ENCODE results near the gene GATA2. TPM values are rescaled to one million over a fixed set of nuclear protein-coding genes. Genes with fewer than 3 reads are reported as not detected.

GATA2 gene
- total and polyA plus RNA-seq, 2 experiments from 2014 or later, result 0.52 to 0.83 TPM

DNA sequence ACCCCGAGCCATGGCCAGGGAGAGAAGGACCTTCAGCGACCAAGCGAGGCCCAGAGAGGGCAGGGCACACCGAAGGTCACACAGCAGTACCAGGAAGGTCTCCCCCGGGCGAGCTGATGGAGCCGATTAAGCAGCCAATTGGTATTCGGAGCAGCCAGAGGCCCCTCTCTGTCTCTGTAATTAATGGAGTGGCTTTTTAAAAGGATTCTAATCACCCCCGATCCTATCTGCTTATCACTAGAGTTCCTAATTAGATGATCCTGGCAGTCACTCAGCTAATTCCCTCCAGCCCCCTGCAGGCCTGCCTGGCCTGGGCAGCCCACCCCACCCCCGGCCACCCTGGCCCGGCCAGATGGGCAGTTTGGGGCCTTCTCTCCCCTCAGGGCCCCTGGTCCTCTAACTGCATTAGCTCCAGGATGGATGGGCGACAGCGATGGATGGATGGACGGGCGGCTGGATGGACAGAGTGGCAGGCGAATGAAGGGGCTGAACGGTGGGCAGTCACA lies 24.7 kb downstream of the GATA2 start:
- H3K79me2 ChIP-seq (replicated peaks; ENCODE audit: insufficient read depth), result no peaks in the 10 kb centered on the region
- H2AFZ ChIP-seq, result no peak overlapping the region
- no peaks in the 10 kb centered on the region; the same call in 1 of the 3 replicates for H3K9me3 Mint-ChIP-seq
- no peaks in the 10 kb centered on the region for H3K36me3 Mint-ChIP-seq (ENCODE audit: low read depth)
- H3F3A ChIP-seq (replicated peaks; ENCODE audit: low read depth), result no peaks in the 10 kb centered on the region
- H3K4me3 Mint-ChIP-seq, result no peak overlapping the region
- DNase-seq (ENCODE audit: low spot score) (no peak), ATAC-seq (no peak)
- no peak overlapping the region for H3K27ac Mint-ChIP-seq
- H3K27me3 Mint-ChIP-seq (ENCODE audit: insufficient read depth, low read depth, poor library complexity), result peaks cover 37% of the 10 kb centered on the region
- TF ChIP-seq ZNF462 (CRISPR knock-in tag; IDR thresholded peaks at IDR 0.05) (no peak), ZNF331 (CRISPR knock-in tag; IDR thresholded peaks at IDR 0.05; ENCODE audit: low read depth) (no peak), ZNF114 (CRISPR knock-in tag; IDR thresholded peaks at IDR 0.05) (no peak), NANOG (IDR thresholded peaks at IDR 0.05; ENCODE audit: borderline replicate concordance) (no peak)
- TF ChIP-seq, protein P1, sequence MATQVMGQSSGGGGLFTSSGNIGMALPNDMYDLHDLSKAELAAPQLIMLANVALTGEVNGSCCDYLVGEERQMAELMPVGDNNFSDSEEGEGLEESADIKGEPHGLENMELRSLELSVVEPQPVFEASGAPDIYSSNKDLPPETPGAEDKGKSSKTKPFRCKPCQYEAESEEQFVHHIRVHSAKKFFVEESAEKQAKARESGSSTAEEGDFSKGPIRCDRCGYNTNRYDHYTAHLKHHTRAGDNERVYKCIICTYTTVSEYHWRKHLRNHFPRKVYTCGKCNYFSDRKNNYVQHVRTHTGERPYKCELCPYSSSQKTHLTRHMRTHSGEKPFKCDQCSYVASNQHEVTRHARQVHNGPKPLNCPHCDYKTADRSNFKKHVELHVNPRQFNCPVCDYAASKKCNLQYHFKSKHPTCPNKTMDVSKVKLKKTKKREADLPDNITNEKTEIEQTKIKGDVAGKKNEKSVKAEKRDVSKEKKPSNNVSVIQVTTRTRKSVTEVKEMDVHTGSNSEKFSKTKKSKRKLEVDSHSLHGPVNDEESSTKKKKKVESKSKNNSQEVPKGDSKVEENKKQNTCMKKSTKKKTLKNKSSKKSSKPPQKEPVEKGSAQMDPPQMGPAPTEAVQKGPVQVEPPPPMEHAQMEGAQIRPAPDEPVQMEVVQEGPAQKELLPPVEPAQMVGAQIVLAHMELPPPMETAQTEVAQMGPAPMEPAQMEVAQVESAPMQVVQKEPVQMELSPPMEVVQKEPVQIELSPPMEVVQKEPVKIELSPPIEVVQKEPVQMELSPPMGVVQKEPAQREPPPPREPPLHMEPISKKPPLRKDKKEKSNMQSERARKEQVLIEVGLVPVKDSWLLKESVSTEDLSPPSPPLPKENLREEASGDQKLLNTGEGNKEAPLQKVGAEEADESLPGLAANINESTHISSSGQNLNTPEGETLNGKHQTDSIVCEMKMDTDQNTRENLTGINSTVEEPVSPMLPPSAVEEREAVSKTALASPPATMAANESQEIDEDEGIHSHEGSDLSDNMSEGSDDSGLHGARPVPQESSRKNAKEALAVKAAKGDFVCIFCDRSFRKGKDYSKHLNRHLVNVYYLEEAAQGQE (IDR thresholded peaks at IDR 0.05; ENCODE audit: unreplicated experiment), result no peak
- H3K36me3 ChIP-seq (ENCODE audit: insufficient read depth), result no peaks in the 10 kb centered on the region
- no peak overlapping the region for H3K4me3 ChIP-seq
- no peaks in the 10 kb centered on the region for H3K9me2 ChIP-seq (ENCODE audit: insufficient read depth)
- no peak overlapping the region for H3K27ac ChIP-seq (ENCODE audit: low read depth)
- no peak overlapping the region for H3K4me2 ChIP-seq
- H3K4me1 ChIP-seq (ENCODE audit: insufficient read depth), result 0 out of 2 replicates have a peak, but pooled peaks cover under 1% of the 10 kb centered on the region
- peaks cover 6% of the 10 kb centered on the region; the same call in 2 of the 3 replicates for H3K4me1 Mint-ChIP-seq
- H4K20me1 ChIP-seq (replicated peaks; ENCODE audit: insufficient read depth), result no peaks in the 10 kb centered on the region
- peaks cover 23% of the 10 kb centered on the region for H3K27me3 ChIP-seq (ENCODE audit: insufficient read depth)

Data from GM23338 (cell line).